D721Med (cell line): ENCODE results near the gene CTNNA3.
"Not testable (repeated sequence)": the region's sequence is repeated elsewhere in the genome, so short reads cannot be mapped to it uniquely, and the experiment has no call there.

Source experiments
- DNase-seq: peaks from one replicate; pipeline ENCODE4 v3.0.0; 2011; ENCODE audit warnings: low spot score; ENCODE audit not compliant: insufficient read length
- FAIRE-seq: peaks from 2 replicates; lab custom pipeline; 2011; peaks lifted over from hg19 to GRCh38; lab: Jason Lieb, UNC
- CTCF ChIP-seq: IDR thresholded peaks from 2 replicates; pipeline ENCODE4 v1.5.1; 2012; ENCODE audit warnings: mild to moderate bottlenecking, control low read depth; ENCODE audit not compliant: insufficient read depth; ENCODE audit errors: missing control alignments

The CTNNA3 gene

GRCh38 chr10:67696029-67696428 lies at the start of gene CTNNA3:
Gene CTNNA3, minus strand, starts transcription at chr10:67696195.
- no peak for FAIRE-seq
- no peak for TF ChIP-seq CTCF
- DNase-seq, result no peak

- no peak for TF ChIP-seq CTCF
Measured at GRCh38 chr10:67735430-67735829, 39.4 kb upstream of the CTNNA3 start.

GRCh38 chr10:67733511-67733910 lies 37.5 kb upstream of the CTNNA3 start:
- DNase-seq (no peak), FAIRE-seq (no peak)

More at GRCh38 chr10:67735430-67735829, 39.4 kb upstream of the CTNNA3 start:
- DNase-seq (no peak), FAIRE-seq (no peak)

GRCh38 chr10:67725567-67725966 lies 29.6 kb upstream of the CTNNA3 start:
- TF ChIP-seq CTCF, result no peak
- DNase-seq (no peak), FAIRE-seq (no peak)

More at GRCh38 chr10:67733511-67733910, 37.5 kb upstream of the CTNNA3 start:
- no peak for TF ChIP-seq CTCF

GRCh38 chr10:67723601-67724000 lies 27.6 kb upstream of the CTNNA3 start:
- DNase-seq, result no peak
- FAIRE-seq, result no peak
- TF ChIP-seq CTCF, result no peak

GRCh38 chr10:67722113-67722512 lies 26.1 kb upstream of the CTNNA3 start:
- FAIRE-seq (no peak), DNase-seq (no peak)
- no peak for TF ChIP-seq CTCF

- FAIRE-seq, DNase-seq: not testable (repeated sequence)
Measured at GRCh38 chr10:67716455-67716854, 20.5 kb upstream of the CTNNA3 start.

GRCh38 chr10:67705921-67706320 lies 9.9 kb upstream of the CTNNA3 start:
- FAIRE-seq (no peak), DNase-seq (no peak)
- no peak for TF ChIP-seq CTCF

GRCh38 chr10:67699613-67700270 lies 3.7 kb upstream of the CTNNA3 start:
- not testable (repeated sequence) for FAIRE-seq, DNase-seq
